Stomach smooth muscle (tissue), 2 donors: ENCODE measurements around the gene NCKAP5L.
"Not testable (repeated sequence)": the region's sequence is repeated elsewhere in the genome, so short reads cannot be mapped to it uniquely, and the experiment has no call there.

Experiments used
- H3K27ac ChIP-seq: one replicate; pipeline ENCODE4 v1.7.0; 2013; ENCODE audit warnings: mild to moderate bottlenecking, low read length, inconsistent platforms
- H3K27me3 ChIP-seq, 2 donors: one replicate each; pipeline ENCODE4 v1.7.0; 2013; ENCODE audit warnings: low read length in 2 of 2; ENCODE audit not compliant: insufficient read depth in 2 of 2, control insufficient read depth in 1 of 2
- H3K36me3 ChIP-seq, 2 donors: one replicate each; pipeline ENCODE4 v1.7.0; 2013; ENCODE audit warnings: low read length in 2 of 2; ENCODE audit not compliant: control insufficient read depth in 2 of 2, insufficient read depth in 2 of 2
- H3K4me1 ChIP-seq: one replicate; pipeline ENCODE4 v1.7.0; 2013; ENCODE audit warnings: low read length; ENCODE audit not compliant: control insufficient read depth, insufficient read depth
- H3K4me3 ChIP-seq, 2 donors: one replicate each; pipeline ENCODE4 v1.7.0; 2013; ENCODE audit warnings: low read length in 2 of 2
- H3K9ac ChIP-seq, 2 donors: one replicate each; pipeline ENCODE4 v1.7.0; 2013; ENCODE audit warnings: low read length in 2 of 2, mild to moderate bottlenecking in 1 of 2
- H3K9me3 ChIP-seq, 2 donors: one replicate each; pipeline ENCODE4 v1.7.0; 2013; ENCODE audit warnings: low read length in 2 of 2; ENCODE audit not compliant: control insufficient read depth in 2 of 2
- donor health status: healthy.
- donor health status: Pancreatic carcinoma.

Gene NCKAP5L

DNA sequence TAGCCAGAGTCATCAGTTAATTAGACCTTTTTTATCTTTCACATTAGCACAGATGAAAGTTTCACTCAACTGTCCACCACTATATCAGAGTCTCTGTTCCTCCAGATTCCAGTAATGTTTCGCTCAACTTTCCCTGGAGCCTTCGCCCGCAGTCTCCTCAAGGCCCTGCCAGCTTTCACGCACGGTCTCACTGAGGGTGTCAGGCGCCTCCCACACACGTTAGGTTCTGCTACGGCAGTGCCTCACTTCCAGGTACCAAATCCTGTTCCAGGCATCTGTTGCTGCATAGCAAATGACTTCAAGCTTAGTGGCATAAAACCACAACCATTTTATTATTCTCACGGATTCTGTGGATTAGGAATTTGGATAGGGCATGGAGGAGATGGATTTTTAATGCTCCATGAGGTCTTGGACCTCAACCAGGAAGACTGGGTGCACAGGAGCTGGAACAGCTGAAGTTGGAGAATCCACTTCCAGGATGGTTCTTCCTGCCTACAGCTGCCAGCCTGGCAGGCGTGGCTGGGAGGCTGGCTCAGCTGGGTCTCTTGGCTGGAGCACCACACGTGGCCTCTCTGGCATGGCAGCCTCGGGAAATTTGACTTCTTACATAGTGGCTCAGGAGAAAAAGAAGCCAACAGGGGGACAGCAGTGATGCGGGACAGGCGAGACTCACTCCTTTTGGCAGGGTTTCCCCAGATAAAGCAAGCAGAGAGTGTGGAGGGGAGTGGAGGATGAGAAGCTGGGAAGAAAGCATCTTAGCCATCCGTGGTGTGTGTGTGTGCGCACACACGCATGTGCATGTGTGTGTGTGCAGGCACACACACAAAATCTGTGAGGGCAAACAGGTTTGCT lies 36.0 kb upstream of the NCKAP5L start:
- no peaks in the 10 kb centered on the region for H3K9me3 ChIP-seq

DNA sequence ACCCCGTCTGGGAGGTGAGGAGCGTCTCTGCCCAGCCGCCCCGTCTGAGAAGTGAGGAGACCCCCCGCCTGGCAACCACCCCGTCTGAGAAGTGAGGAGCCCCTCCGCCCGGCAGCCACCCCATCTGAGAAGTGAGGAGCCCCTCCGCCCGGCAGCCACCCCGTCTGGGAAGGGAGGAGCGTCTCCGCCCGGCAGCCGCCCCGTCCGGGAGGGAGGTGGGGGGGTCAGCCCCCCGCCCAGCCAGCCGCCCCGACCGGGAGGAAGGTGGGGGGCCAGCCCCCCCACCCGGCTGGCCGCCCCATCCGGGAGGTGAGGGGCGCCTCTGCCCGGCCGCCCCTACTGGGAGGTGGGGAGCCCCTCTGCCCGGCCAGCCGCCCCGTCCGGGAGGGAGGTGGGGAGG lies 32.7 kb upstream of the NCKAP5L start:
- H3K27me3 ChIP-seq, H3K4me1 ChIP-seq, H3K36me3 ChIP-seq, H3K9ac ChIP-seq, H3K27ac ChIP-seq, H3K4me3 ChIP-seq, H3K9me3 ChIP-seq: not testable (repeated sequence)

More for the DNA sequence above, 36.0 kb upstream of the NCKAP5L start:
- H3K27ac ChIP-seq = no peak overlapping the region
- H3K4me3 ChIP-seq = no peak overlapping the region
- H3K36me3 ChIP-seq = no peaks in the 10 kb centered on the region
- H3K9ac ChIP-seq = no peak overlapping the region
- peaks cover 16% of the 10 kb centered on the region for H3K4me1 ChIP-seq
- no peaks in the 10 kb centered on the region for H3K27me3 ChIP-seq

DNA sequence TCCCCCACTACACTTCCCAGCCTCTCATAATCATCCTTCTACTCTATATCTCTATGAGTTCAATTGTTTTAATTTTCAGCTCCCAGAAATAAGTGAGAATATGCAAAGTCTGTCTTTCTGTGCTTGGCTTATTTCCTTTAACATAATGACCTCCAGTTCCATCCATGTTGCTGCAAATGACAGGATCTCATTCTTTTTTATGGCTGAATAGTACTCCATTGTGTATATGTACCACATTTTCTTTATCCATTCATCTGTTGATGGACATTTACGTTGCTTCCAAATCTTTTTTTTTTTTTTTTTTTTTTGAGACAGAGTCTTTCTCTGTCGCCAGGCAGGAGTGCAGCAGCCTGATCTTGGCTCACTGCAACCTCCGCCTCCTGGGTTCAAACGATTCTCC lies 27.7 kb upstream of the NCKAP5L start:
- H3K36me3 ChIP-seq, H3K9me3 ChIP-seq, H3K27me3 ChIP-seq, H3K4me3 ChIP-seq, H3K27ac ChIP-seq, H3K4me1 ChIP-seq, H3K9ac ChIP-seq: not testable (repeated sequence)

DNA sequence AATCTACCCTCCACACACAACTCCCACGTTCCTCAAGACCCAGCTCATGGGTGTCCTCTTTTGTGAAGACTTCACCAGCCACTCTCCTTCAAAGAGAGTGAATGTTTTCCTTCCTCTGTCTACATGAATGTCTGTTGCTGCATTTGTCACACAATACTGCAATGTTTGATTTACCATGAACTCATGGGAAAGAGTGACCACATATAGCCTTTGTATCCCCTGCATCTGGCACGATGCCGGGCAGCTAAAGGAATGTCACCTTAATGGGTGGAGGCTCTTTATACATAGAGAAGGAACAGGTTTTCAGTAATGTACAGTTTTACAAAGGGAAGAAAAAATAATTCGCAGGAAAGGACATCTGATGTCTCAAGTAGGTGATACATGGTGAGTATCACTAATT lies 26.8 kb upstream of the NCKAP5L start:
- Histone ChIP-seq H3K9ac (no peak overlapping the region), H3K4me3 (no peak overlapping the region), H3K9me3 (no peaks in the 10 kb centered on the region), H3K36me3 (no peaks in the 10 kb centered on the region), H3K4me1 (no peaks in the 10 kb centered on the region), H3K27ac (no peak overlapping the region), H3K27me3 (no peaks in the 10 kb centered on the region)

DNA sequence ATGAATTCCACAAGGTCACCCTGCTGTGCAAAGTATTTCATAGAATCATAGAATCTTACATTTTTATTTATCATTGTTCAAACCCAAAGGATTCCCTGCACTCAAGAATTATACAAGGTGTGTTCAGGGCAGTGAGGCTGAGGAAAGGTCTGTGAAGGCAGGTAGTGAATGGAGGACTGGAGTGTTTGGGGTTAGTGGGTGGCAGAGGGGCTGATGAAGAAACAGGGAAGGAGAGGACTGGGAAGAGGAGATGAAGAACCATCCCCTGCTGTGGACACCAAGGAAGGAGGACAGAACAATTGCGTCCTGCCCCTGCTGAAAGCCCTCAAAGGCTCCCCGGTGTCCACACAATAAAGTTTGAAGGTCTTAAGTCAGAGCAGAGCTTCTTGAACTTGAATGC lies 25.5 kb upstream of the NCKAP5L start:
- Histone ChIP-seq H3K9me3 (no peaks in the 10 kb centered on the region), H3K36me3 (no peaks in the 10 kb centered on the region), H3K27ac (no peak overlapping the region), H3K9ac (no peak overlapping the region), H3K4me3 (no peak overlapping the region), H3K4me1 (no peaks in the 10 kb centered on the region), H3K27me3 (peaks cover 0 to 1% of the 10 kb centered on the region in 2 donors)

DNA sequence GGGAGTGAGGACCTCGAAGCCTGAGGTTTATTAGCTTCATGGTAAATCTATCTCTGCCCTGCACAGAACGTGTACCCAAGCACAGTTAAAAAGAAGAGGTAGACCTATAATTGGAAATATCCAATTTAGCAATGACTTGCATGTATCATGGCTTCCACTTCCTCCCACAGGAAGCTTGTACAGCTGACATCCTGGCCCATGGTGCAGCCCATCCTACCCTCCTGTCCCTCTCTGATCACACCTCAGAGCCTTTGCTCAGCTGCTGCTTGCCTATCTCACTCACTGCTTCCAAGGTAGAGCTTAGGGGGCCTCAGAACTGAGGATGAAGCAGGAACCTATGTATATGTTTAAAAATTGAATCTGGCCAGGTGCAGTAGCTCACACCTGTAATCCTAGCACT lies 18.9 kb upstream of the NCKAP5L start:
- no peak overlapping the region for H3K27ac ChIP-seq
- H3K9me3 ChIP-seq = no peaks in the 10 kb centered on the region
- H3K36me3 ChIP-seq = no peaks in the 10 kb centered on the region
- H3K9ac ChIP-seq = no peak overlapping the region
- peaks cover 0 to 4% of the 10 kb centered on the region in 2 donors for H3K27me3 ChIP-seq
- no peak overlapping the region for H3K4me3 ChIP-seq
- peaks cover 8% of the 10 kb centered on the region for H3K4me1 ChIP-seq

DNA sequence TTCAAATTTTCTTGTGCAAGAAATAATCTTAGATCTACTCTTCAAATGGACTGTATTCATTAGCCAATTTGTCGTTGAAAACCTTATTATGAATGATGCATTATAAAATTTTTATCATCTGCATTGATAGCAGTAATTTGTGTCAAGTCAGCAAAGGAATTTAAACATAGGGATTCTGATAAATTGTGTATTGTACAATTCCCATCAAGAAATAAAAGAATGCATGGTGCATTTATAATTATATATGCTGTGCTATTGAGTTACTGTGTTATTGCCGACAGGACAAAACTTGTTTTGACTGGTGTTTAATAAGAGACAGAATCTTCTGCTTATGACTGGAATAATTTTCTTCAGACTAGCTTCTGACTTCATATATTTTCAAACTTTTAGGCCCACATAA lies 17.8 kb upstream of the NCKAP5L start:
- Histone ChIP-seq H3K9me3 (no peaks in the 10 kb centered on the region), H3K4me1 (peaks cover 15% of the 10 kb centered on the region), H3K27me3 (peaks cover 0 to 4% of the 10 kb centered on the region in 2 donors), H3K36me3 (no peaks in the 10 kb centered on the region), H3K4me3 (no peak overlapping the region), H3K27ac (no peak overlapping the region), H3K9ac (no peak overlapping the region)

DNA sequence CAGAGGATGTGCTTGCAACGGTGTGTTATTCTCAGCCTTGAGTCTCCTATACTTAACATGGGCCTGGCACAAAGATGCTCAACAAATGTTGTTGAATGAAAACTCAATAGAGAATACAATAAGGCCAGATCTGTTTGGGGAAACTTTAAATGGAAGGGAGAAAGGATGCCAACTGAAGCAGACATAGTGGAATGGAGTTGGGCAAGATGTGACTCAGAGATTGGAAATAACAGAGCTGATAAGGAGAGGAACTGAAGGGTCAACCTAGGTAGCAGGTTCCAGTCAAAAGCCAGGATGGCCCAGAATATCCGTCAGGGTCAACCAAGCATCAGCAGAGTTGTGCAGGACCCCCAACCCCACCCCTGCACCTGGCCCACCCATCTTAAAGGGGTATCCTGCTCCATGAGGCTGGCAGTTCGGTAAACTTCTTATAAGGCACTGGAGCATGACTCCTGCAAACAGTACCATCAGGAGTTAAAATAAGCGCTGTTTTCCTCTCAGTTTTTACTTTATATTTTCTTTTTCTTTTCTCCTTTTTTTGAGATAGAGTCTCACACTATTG lies 15.7 kb upstream of the NCKAP5L start:
- H3K27ac ChIP-seq = no peak overlapping the region
- no peak overlapping the region for H3K4me3 ChIP-seq
- H3K9me3 ChIP-seq = no peaks in the 10 kb centered on the region
- H3K36me3 ChIP-seq = no peaks in the 10 kb centered on the region
- peaks cover 0 to 4% of the 10 kb centered on the region in 2 donors for H3K27me3 ChIP-seq
- H3K9ac ChIP-seq = no peak overlapping the region
- peaks cover 15% of the 10 kb centered on the region for H3K4me1 ChIP-seq

DNA sequence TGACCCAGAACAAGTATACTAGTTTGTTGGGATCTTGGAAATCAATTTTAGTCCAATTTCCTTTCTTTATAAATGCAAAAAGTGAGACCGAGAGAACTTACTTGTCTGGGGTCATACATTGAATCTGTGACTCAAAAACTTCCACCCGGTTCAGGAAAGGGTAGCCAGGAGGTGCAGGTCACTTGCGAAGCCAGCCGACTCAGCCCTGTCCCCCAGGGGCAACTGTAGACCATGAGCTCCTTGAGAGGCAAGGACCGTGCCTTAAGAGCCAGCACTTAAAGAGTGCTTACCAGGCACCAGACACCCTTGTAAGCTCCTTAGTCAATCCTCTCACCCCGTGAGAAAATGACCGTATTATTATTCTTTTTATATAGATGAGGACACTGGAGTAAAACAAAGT lies 15.2 kb upstream of the NCKAP5L start:
- Histone ChIP-seq H3K9me3 (no peaks in the 10 kb centered on the region), H3K36me3 (peaks cover 0 to 2% of the 10 kb centered on the region in 2 donors), H3K4me1 (peaks cover 15% of the 10 kb centered on the region), H3K4me3 (peak overlapping the region; percentile 73 to 92), H3K27me3 (no peaks in the 10 kb centered on the region), H3K27ac (peak overlapping the region; percentile 92), H3K9ac (peak overlapping the region; percentile 81 to 93)

DNA sequence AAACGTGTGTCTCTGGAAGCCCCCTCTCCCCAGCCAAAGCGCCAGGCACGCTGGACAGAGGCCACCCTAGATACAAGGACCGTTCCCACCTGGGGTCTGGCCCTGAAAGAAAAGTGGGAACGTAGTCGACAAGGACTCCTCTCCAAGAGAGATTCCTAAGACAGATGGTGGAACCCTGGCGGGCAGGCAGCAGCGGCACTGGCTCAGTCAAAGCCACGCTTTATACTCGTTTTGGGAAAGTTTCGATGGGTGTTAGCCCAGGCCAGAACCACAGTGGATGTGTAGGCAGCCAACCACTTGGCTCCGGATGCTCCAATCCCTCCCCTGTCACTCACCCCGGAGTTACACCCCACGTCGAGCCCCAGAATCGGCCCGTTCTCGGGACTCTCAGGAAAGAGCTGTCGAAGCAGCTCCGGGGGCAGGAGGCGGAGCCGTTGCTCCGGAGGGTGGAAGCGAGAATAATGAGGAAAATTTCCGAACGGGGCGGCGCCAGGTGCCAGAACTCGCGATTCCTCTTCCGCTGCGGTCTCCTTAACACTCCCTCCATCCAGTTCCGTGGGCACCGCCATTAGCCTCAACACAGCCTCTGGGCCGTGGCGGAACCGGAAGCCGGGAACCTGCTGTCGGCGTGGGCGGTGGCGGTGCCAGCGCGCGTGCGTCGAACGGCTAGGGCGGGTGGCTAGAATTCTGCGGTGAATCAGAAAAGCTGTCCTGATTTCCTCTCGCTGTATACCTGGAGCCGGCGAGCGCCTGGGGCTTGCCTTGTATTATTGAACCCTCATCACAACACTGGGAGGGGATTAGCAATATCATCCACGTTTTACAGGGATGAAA lies 14.5 kb upstream of the NCKAP5L start, which contains the start of gene BCDIN3D:
TSS of gene BCDIN3D (minus strand) at position 588 of the 834 bp plus-strand sequence. CDS start at position 569, 19 bp downstream.
- peak within 1 kb of the TSS; percentile 73 to 92 for H3K4me3 ChIP-seq
- peak within 1 kb of the TSS; percentile 81 to 93 for H3K9ac ChIP-seq
- H3K9me3 ChIP-seq = no peaks in the 10 kb centered on the region
- H3K27me3 ChIP-seq = no peaks in the 10 kb centered on the region
- H3K4me1 ChIP-seq = peaks cover 15% of the 10 kb centered on the region
- peaks cover 0 to 2% of the 10 kb centered on the region in 2 donors for H3K36me3 ChIP-seq
- peak within 1 kb of the TSS; percentile 92 for H3K27ac ChIP-seq
